Medulla oblongata (tissue), 1 donor: Measurements from ENCODE around the gene TRIM24.

Experiments used
- DNase-seq: peaks from one replicate; pipeline ENCODE4 v3.0.0-alpha.2; 2015; ENCODE audit errors: extremely low spot score

TRIM24 gene

GRCh38 chr7:138579136-138579535 is 119.1 kb downstream of the TRIM24 start:
- no peak for DNase-seq

- no peak for DNase-seq
Observed at GRCh38 chr7:138579671-138580070, 119.6 kb downstream of the TRIM24 start.

- no peak for DNase-seq
Observed at GRCh38 chr7:138581065-138581464, 121.0 kb downstream of the TRIM24 start.

- no peak for DNase-seq
Observed at GRCh38 chr7:138584283-138584682, 124.2 kb downstream of the TRIM24 start.

GRCh38 chr7:138584696-138585095 is 124.6 kb downstream of the TRIM24 start:
- no peak for DNase-seq

GRCh38 chr7:138585283-138585993 is 125.4 kb downstream of the TRIM24 start:
- no peak for DNase-seq

- no peak for DNase-seq
Observed at GRCh38 chr7:138587485-138587884, 127.4 kb downstream of the TRIM24 start.

- no peak for DNase-seq
Observed at GRCh38 chr7:138588986-138589385, 128.9 kb downstream of the TRIM24 start.

GRCh38 chr7:138590154-138590553 is 130.1 kb downstream of the TRIM24 start:
- DNase-seq: no peak

GRCh38 chr7:138595454-138595853 is 135.4 kb downstream of the TRIM24 start:
- no peak for DNase-seq

- no peak for DNase-seq
Observed at GRCh38 chr7:138602451-138602850, 142.4 kb downstream of the TRIM24 start.

- no peak for DNase-seq
Observed at GRCh38 chr7:138603549-138604318, 143.7 kb downstream of the TRIM24 start.

- no peak for DNase-seq
Observed at GRCh38 chr7:138606236-138606635, 146.2 kb downstream of the TRIM24 start.

GRCh38 chr7:138607216-138608126 is 147.4 kb downstream of the TRIM24 start:
- DNase-seq: no peak

- DNase-seq: no peak
Observed at GRCh38 chr7:138608275-138608674, 148.2 kb downstream of the TRIM24 start.

- DNase-seq: no peak
Observed at GRCh38 chr7:138610671-138611170, 150.7 kb downstream of the TRIM24 start.

- DNase-seq: no peak
Observed at GRCh38 chr7:138613630-138614029, 153.6 kb downstream of the TRIM24 start.

- DNase-seq: no peak
Observed at GRCh38 chr7:138616085-138616484, 156.0 kb downstream of the TRIM24 start.

- DNase-seq: no peak
Observed at GRCh38 chr7:138618506-138618905, 158.4 kb downstream of the TRIM24 start.

- DNase-seq: no peak
Observed at GRCh38 chr7:138618933-138619332, 158.9 kb downstream of the TRIM24 start.

- DNase-seq: no peak
Observed at GRCh38 chr7:138622841-138623240, 162.8 kb downstream of the TRIM24 start.
